Measurements from ENCODE around the gene ARFGAP3. TPM values are rescaled to one million over a fixed set of nuclear protein-coding genes. Genes with fewer than 3 reads are reported as not detected.
"Not testable (repeated sequence)": the region's sequence is repeated elsewhere in the genome, so short reads cannot be mapped to it uniquely, and the experiment has no call there.

Gene ARFGAP3
- total RNA-seq, 1 experiment from 2014 or later: 19.7 TPM

DNA sequence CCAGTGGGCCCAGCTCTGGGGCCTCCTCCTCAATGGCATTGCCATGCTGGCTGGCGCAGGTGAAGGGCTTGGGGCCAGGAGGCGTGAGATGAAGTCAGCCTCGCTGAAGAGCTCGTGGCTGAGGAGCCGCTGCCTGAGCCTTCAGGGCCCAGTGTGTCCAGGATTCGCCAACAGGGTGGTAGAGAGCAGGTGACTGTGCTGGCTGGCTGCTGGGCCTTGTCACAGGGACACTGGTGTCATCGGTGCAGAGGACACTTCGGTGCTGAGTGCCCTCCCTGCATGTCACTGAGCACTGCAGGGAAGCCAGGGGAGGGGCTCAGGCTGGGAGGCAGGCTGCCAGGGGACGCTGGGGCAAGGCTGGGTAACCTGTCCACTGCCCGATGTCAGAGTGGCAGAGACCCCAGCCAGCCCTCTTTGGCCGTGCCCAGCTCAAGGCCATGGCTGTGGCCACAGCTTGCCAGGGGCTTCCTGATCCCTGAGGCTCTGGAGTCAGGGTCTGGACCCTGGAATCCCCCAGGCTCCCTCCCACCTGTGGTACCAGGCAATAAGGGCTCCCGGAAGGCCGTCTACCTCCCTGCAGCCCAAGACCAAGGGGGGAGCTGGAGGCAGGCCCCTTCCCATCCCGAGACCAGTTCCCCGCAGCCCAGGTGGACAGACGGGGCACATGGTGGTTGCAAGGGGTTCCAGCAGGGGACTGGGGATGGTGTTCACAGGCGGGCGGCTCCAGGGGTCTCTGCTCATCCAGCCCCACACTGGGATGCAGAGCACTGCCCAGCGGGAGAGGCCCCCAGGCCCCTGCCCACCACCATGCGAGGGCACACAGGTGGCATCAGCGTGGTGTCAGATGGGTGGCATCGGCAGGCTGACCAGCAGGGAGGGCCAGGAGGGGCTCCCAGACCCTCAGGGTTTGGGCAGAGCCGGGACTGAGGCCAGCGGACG lies 63.9 kb downstream of the ARFGAP3 start:
- no peaks in the 10 kb centered on the region for H3K27me3 ChIP-seq (ENCODE audit: control insufficient read depth, insufficient read depth, low read length)
- H3K36me3 ChIP-seq (replicated peaks; ENCODE audit: control insufficient read depth, insufficient read depth, low read length): no peaks in the 10 kb centered on the region
- no peak for DNase-seq
- no peak overlapping the region for H3K4me3 ChIP-seq (ENCODE audit: insufficient read depth, low read depth, low read length)

DNA sequence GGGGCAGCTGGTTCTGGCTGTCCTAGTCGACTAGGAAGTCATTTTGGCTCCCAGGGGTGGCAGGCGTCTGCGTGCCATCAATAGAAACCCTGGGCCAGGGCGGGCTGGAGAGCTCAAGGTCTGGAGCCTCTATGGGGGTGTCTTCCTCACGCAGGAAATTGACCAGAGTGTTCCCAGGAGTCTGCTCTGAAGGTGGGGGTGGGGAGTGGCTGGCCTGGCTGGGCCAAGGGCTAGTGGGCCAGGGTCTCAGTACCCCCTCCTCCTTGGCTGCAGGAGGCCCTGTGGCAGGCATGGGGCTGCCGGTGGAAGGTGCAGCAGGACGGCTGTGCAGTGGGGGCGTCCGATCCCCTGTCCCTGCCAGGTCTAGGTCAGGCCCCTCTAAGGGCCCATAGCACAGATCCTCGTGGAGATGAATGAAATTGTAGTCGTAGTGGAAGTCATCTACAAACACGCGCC lies 64.6 kb downstream of the ARFGAP3 start:
- Histone ChIP-seq H3K27me3 (ENCODE audit: control insufficient read depth, insufficient read depth, low read length) (no peaks in the 10 kb centered on the region), H3K36me3 (replicated peaks; ENCODE audit: control insufficient read depth, insufficient read depth, low read length) (no peaks in the 10 kb centered on the region), H3K4me3 (ENCODE audit: insufficient read depth, low read depth, low read length) (no peak overlapping the region)
- no peak for DNase-seq

DNA sequence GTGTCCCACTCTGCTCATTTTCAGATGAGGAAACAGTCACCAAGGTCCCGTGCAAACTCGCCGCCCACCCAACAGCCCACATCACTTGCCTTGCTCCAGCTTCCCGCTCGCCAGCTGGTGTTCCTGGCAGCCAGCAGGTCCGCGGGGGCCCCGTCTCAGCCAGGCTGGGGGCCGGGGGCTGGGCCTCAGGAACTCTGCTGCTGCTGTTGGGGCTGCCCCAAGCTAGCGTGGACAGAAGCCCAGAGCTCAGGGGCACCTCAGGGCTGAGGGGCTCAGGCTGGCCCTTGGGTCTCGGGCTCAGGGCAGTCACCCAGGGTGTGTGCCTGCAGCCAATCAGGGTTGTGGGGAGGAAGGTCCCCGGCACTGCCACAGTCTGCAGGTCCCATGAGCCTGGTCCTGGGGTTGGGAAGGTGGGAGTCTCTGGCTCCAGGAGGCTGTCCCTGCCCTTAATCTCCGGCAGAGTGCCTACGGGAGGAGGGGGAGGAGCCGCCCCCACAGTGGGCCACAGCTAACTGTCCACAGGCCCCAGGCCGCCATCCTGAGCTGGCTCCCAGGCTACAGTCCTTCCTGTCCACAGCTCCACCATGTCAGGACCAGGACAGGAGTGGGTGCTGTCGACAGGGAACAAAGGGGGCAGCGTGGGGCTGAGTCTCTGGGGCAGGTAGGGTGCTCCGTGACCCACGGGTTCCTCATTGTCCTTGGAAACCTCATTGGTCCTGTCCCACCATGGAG lies 65.2 kb downstream of the ARFGAP3 start:
- no peak for DNase-seq
- H3K4me3 ChIP-seq (ENCODE audit: insufficient read depth, low read depth, low read length): no peak overlapping the region
- no peaks in the 10 kb centered on the region for H3K36me3 ChIP-seq (replicated peaks; ENCODE audit: control insufficient read depth, insufficient read depth, low read length)
- no peaks in the 10 kb centered on the region for H3K27me3 ChIP-seq (ENCODE audit: control insufficient read depth, insufficient read depth, low read length)

DNA sequence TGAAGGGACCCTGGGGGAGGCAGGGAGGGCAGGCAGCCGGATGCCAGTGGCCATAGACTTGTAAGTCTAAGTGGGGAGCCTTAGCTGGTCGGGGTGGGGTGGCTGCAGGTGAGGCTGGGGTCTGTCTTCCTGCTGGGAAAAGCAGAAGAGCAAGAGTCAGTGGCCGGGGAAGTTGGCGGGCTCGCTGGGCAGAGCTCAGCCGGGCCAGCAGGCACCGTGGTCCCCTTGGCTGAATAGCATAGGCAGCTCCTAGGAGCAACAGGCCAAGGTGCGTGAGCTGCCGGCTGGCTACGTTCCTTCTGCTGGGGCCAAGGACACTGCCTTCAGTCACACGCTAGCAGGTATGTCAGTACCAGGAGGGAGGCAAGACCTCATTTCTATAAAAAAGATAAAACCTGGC lies 68.6 kb downstream of the ARFGAP3 start:
- H3K27me3 ChIP-seq (ENCODE audit: control insufficient read depth, insufficient read depth, low read length): no peaks in the 10 kb centered on the region
- H3K4me3 ChIP-seq (ENCODE audit: insufficient read depth, low read depth, low read length): no peak overlapping the region
- no peaks in the 10 kb centered on the region for H3K36me3 ChIP-seq (replicated peaks; ENCODE audit: control insufficient read depth, insufficient read depth, low read length)
- DNase-seq: no peak

DNA sequence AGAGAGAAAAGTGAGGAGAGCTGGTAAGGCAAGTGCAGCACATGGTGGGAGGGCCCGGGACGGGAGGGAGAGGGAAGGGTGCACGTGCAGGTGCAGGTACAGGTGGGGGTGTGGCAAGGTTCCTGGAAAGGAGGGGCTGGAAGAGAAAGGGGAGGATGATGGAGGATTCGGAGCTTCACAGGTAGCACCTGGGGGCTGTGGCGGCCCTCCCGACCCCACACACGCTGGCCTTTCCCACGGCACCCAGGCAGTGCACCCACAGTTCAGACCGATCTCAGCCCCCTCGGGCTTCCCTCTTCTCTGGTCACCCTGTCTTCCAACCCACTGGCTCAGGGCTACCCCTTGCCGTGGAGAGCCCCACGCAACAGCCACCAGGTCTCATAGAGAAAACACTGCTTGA lies 69.1 kb downstream of the ARFGAP3 start:
- H3K4me3 ChIP-seq (ENCODE audit: insufficient read depth, low read depth, low read length): no peak overlapping the region
- no peaks in the 10 kb centered on the region for H3K36me3 ChIP-seq (replicated peaks; ENCODE audit: control insufficient read depth, insufficient read depth, low read length)
- no peaks in the 10 kb centered on the region for H3K27me3 ChIP-seq (ENCODE audit: control insufficient read depth, insufficient read depth, low read length)
- DNase-seq: peak; percentile 60

DNA sequence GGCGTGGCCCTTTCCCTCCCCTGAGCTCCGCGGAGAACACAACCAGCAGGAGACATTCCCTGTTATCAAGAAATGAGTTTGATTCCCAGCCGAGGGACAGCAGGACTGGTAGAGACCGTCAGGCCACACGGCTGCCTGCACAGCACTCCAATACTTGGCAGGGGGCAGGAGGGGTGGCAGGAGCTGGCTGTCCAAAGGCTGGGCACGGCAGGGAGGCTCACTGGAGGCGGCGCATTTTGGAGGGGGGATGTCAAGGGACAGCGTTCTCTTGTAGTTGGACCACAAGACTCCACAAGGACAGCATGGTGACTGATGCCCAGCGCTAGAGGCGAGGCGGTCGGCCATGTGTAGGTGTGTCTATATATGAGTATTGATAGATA lies 69.7 kb downstream of the ARFGAP3 start:
- H3K4me3 ChIP-seq (ENCODE audit: insufficient read depth, low read depth, low read length): no peak overlapping the region
- H3K27me3 ChIP-seq (ENCODE audit: control insufficient read depth, insufficient read depth, low read length): no peaks in the 10 kb centered on the region
- no peaks in the 10 kb centered on the region for H3K36me3 ChIP-seq (replicated peaks; ENCODE audit: control insufficient read depth, insufficient read depth, low read length)
- no peak for DNase-seq

DNA sequence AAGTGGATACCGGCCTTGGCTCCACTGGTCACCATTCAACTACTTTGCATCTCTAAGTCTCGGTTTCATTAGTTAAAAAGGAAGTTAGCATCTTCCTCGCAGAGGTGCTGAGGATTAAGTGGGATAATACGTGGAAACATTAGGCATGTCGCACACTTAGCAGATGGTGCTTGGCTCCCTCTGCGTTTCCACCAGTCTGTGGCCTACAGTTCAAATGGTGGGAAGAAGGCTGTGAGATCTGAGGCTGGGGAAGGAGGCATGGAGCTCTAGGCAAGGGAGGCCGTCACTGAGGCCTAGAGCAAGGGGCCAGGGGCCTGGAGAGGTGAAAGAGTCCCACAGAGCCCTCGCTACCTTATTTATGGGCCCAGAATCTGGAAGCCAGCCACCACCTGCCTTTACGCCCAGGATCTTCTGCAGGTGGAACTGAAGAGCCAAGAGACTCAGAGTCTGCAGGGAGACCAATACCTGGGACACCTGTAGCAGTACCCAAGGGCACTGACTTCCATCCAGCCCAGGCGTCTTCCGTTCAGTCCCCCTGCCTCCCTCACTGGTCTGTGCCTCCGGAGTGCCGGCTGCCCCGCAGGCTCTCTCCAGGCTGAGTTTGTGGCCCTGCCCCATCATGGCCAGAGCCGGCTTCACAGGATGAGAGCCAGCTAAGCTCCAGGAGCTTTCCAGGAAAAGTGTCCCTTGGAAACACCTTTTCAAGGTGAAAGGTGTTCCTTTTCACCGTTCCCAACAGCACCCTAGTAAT lies 70.3 kb downstream of the ARFGAP3 start:
- DNase-seq: peak; percentile 56
- Histone ChIP-seq H3K4me3 (ENCODE audit: insufficient read depth, low read depth, low read length) (no peak overlapping the region), H3K36me3 (replicated peaks; ENCODE audit: control insufficient read depth, insufficient read depth, low read length) (no peaks in the 10 kb centered on the region), H3K27me3 (ENCODE audit: control insufficient read depth, insufficient read depth, low read length) (no peaks in the 10 kb centered on the region)

DNA sequence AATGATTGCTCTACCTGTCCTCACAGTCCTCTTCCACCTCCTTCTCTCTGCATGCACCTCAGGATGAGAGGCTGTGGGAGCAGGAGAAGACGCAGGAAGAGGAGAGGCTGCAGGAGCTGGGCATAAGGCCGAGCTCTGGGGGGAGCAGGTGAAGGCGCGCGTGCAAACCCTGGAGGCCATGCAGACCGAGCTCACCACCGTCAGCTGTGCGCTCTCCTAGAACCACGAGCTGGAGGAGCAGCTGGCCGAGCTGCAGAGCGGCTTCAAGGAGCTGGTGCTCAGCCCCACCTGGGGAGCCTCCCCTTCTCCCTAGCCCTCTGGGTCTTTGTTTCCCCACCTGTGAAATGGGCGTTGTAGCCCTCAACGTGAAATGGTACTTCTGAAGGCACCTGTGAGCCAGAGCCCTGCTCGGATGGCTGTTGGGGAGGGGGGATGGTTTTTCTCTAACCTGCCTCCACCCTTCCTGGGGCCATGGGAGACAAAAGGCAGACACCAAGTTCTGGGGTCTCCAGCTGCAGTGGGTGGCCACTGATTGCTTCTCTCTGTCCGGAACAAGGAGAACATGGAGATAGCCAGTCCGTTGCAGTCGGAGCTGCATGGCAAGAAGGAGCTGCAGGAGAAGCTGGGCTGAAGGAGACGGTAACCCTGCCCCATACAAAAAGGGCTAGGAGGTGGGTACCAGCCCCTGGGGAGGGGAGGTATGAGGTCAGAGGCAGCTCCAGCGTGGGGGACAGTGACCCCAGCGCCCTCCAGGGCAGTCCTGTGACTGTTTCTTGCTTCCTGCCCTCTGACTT lies 71.2 kb downstream of the ARFGAP3 start:
- H3K36me3 ChIP-seq (replicated peaks; ENCODE audit: control insufficient read depth, insufficient read depth, low read length): no peaks in the 10 kb centered on the region
- DNase-seq: peak; percentile 38
- no peak overlapping the region for H3K4me3 ChIP-seq (ENCODE audit: insufficient read depth, low read depth, low read length)
- H3K27me3 ChIP-seq (ENCODE audit: control insufficient read depth, insufficient read depth, low read length): no peaks in the 10 kb centered on the region

DNA sequence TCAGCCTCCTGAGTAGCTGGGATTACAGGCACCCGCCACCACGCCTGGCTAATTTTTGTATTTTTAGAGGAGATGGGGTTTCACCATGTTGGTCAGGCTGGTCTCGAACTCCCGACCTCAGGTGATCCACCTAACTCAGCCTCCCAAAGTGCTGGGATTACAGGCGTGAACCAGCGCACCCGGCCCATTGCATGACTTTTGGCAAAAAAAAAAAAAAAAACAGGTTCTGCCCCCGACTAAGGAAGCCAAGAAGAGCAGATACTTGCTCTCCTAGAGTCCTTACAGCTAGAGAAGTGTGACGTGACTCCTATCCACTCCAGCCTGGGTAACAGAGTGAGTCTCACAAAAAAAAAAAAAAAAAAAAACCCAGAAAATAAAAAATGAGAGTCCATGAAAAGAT lies 74.8 kb downstream of the ARFGAP3 start:
- not testable (repeated sequence) for H3K27me3 ChIP-seq (ENCODE audit: control insufficient read depth, insufficient read depth, low read length); H3K4me3 ChIP-seq (ENCODE audit: insufficient read depth, low read depth, low read length); H3K36me3 ChIP-seq (replicated peaks; ENCODE audit: control insufficient read depth, insufficient read depth, low read length); DNase-seq

DNA sequence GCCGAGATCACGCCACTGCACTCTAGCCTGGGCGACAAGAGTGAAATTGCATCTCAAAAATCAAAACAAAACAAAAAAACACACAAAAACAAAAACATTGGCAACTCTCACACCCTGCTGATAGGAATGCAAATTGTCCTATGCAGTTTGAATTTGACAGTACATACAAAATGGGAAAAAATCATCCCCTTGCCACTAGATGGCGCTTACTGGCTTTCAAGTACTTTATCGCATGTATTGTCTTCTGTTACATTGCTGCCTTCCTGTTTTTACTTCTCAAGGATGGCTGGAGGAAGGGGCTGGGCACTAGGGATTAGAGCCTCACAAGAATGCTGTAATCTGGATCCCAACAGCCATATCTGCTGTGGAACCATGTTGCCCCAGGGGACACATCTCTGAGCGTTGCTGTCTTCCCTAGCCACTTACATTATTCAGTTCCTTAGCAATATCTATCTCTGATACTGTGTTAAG lies 77.0 kb downstream of the ARFGAP3 start:
- no peak overlapping the region for H3K4me3 ChIP-seq (ENCODE audit: insufficient read depth, low read depth, low read length)
- DNase-seq: peak; percentile 89
- H3K36me3 ChIP-seq (replicated peaks; ENCODE audit: control insufficient read depth, insufficient read depth, low read length): no peaks in the 10 kb centered on the region
- no peaks in the 10 kb centered on the region for H3K27me3 ChIP-seq (ENCODE audit: control insufficient read depth, insufficient read depth, low read length)

DNA sequence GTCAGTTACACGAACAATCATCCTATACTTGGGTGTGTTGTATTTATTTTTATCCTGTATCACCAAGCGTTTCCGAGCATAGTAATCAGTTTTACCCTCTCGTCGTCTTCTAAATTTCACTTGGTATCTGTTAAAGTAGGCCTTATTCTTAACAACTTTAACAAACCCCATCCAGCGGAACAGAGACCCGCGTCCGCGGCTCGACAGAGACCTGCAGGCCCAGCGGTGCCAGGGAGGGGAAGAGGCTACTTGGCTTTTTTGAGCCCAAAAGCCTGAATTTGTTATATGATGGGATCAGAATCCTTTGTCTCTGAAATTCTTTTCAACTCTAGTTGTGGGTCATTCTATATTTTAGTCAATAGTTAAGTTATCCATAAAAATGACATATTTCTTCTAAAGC lies 79.9 kb downstream of the ARFGAP3 start:
- Histone ChIP-seq H3K36me3 (replicated peaks; ENCODE audit: control insufficient read depth, insufficient read depth, low read length) (no peaks in the 10 kb centered on the region), H3K4me3 (ENCODE audit: insufficient read depth, low read depth, low read length) (no peak overlapping the region), H3K27me3 (ENCODE audit: control insufficient read depth, insufficient read depth, low read length) (no peaks in the 10 kb centered on the region)
- no peak for DNase-seq

DNA sequence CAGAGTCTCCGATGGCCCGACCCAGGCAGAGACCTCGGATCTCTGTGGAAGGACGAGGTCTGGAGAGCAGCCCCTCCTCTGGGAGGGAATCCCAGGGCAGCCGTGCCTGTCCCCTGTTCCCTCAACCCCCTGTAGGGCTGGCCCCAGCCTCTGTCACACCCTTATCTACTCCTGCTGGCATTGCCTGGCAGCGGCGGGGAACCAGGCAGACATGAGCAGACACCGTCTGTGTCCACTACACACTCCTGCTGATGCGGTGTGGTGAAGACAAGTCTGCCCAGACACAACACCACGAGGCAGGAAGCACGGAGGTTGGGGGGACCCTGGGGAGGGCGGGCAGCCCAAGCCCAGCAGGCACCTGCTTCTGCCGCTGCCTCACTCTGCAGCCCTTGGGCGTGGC lies 83.9 kb downstream of the ARFGAP3 start:
- DNase-seq: peak; percentile 70
- Histone ChIP-seq H3K4me3 (ENCODE audit: insufficient read depth, low read depth, low read length) (no peak overlapping the region), H3K27me3 (ENCODE audit: control insufficient read depth, insufficient read depth, low read length) (no peaks in the 10 kb centered on the region), H3K36me3 (replicated peaks; ENCODE audit: control insufficient read depth, insufficient read depth, low read length) (no peaks in the 10 kb centered on the region)

DNA sequence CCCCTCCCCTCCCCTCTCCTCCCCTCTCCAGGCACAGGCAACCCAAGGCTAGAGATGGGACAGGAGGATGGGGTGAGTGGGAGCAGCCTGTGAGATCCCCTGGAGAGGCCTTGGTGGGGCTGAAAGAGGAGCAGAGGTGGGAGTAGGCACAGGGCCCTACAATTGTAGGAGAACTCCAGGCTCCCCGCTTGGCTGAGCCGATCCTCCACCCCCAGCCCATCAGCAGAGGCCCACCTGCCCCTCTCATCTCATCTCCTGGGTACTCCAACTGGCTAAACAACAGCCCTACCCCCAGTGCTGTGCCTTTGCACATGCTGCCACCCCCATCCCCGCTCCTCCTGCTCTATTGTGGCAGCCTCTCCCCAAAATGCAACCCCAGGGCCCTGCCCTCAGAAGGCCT lies 84.4 kb downstream of the ARFGAP3 start:
- Histone ChIP-seq H3K36me3 (replicated peaks; ENCODE audit: control insufficient read depth, insufficient read depth, low read length) (no peaks in the 10 kb centered on the region), H3K4me3 (ENCODE audit: insufficient read depth, low read depth, low read length) (no peak overlapping the region), H3K27me3 (ENCODE audit: control insufficient read depth, insufficient read depth, low read length) (no peaks in the 10 kb centered on the region)
- DNase-seq: peak; percentile 52

Measured in H7 (cell line).